Activated B cell treated with CpG ODN at 0.5 μM for 24 hours (primary cell): ENCODE measurements around the gene FRMD3. TPM values are rescaled to one million over a fixed set of nuclear protein-coding genes. Genes with fewer than 3 reads are reported as not detected.

ENCODE experiments used
- ATAC-seq: fragments of 200-7000 bp; cut with Tn5 transposase; one replicate; pipeline ENCODE4 v1.10.0; 2021; ENCODE audit warnings: low read depth, mild to moderate bottlenecking, moderate library complexity
- CTCF ChIA-PET: fragments of 350-600 bp; sonication (Branson Sonifier 250); formaldehyde crosslinking; loops from one replicate; lab custom pipeline; 2021; ENCODE audit warnings: antibody characterized with exemption; lab: Charles Lee
- POLR2A ChIA-PET: fragments of 350-600 bp; sonication (Branson Sonifier 250); formaldehyde crosslinking; loops from one replicate; lab custom pipeline; 2021; ENCODE audit warnings: antibody characterized with exemption; lab: Charles Lee
- DNase-seq: peaks from one replicate; pipeline ENCODE4 v3.0.0; 2022
- H3K27ac Mint-ChIP-seq: one replicate; pipeline ENCODE4 v1.8.0; 2020; ENCODE audit warnings: mixed read lengths
- H3K27me3 Mint-ChIP-seq: one replicate; pipeline ENCODE4 v1.8.0; 2021; ENCODE audit warnings: mixed read lengths
- H3K36me3 Mint-ChIP-seq: one replicate; pipeline ENCODE4 v1.8.0; 2021; ENCODE audit warnings: low read depth, mixed read lengths
- H3K4me1 Mint-ChIP-seq: one replicate; pipeline ENCODE4 v1.8.0; 2021; ENCODE audit warnings: mixed read lengths
- H3K4me3 Mint-ChIP-seq: one replicate; pipeline ENCODE4 v1.8.0; 2020; ENCODE audit warnings: mild to moderate bottlenecking, mixed read lengths
- H3K9me3 Mint-ChIP-seq: one replicate; pipeline ENCODE4 v1.8.0; 2020; ENCODE audit warnings: mixed read lengths
- intact Hi-C: fragments of 100-400 bp; cut with micrococcal nuclease; formaldehyde crosslinking; loops from one replicate; pipeline ENCODE4 v1.15.1; 2024
- total RNA-seq: library from RNA; stranded (reverse); gene quantifications from 2 replicates; pipeline ENCODE4 v1.2.3, GENCODE V29; 2022
- TF ChIP-seq, protein P1 (sequence below): fragments of 200-600 bp; IDR thresholded peaks from one replicate; pipeline ENCODE4 v1.8.0; 2022; ENCODE audit warnings: antibody characterized with exemption, mild to moderate bottlenecking

Gene FRMD3
- total RNA-seq, 1 donor from 2014 or later: 0.91 TPM

DNA sequence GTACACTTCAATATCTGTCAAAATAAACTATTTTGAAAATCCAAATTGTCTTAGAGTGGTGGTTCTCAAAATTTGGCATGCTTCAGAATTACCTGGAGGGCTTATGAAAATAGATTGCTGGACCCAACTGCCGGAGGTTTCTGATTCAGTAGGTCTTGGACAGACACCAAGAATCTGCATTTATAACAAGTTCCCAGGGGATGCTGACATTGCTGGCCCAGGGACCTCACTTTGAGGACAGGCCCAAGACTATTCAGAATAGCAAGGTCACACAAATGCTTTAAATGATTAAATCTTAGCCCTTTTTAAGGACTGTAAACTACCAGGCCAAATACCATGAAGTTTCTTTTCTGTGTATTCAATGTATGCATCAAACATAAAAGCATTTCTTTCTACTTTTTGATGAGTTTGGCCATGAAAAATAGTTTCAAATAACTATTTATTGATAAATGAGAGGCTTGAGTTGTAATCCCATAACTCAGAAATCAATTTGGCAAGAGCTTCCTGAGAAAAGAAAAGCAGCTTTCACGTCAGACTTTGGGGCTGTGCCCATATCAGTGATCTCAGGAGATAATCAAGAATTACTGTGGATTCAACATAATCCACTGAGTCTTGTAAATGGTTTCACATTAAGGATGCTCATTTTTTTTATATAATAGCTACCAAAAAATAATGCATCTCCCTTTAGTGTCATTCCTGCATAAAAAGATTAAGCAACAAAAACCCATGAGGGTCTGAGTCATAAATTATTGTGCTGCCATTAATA lies 191.4 kb downstream of the FRMD3 start:
- H3K27ac Mint-ChIP-seq: no peak overlapping the region
- H3K27me3 Mint-ChIP-seq: no peaks in the 10 kb centered on the region
- H3K4me3 Mint-ChIP-seq: no peak overlapping the region
- CTCF ChIA-PET: no interaction called here
- intact Hi-C loops: no loop called here
- no peaks in the 10 kb centered on the region for H3K36me3 Mint-ChIP-seq
- TF ChIP-seq, protein P1, sequence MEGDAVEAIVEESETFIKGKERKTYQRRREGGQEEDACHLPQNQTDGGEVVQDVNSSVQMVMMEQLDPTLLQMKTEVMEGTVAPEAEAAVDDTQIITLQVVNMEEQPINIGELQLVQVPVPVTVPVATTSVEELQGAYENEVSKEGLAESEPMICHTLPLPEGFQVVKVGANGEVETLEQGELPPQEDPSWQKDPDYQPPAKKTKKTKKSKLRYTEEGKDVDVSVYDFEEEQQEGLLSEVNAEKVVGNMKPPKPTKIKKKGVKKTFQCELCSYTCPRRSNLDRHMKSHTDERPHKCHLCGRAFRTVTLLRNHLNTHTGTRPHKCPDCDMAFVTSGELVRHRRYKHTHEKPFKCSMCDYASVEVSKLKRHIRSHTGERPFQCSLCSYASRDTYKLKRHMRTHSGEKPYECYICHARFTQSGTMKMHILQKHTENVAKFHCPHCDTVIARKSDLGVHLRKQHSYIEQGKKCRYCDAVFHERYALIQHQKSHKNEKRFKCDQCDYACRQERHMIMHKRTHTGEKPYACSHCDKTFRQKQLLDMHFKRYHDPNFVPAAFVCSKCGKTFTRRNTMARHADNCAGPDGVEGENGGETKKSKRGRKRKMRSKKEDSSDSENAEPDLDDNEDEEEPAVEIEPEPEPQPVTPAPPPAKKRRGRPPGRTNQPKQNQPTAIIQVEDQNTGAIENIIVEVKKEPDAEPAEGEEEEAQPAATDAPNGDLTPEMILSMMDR: no peak
- no peak for DNase-seq
- POLR2A ChIA-PET: no interaction called here
- no peaks in the 10 kb centered on the region for H3K9me3 Mint-ChIP-seq
- no peaks in the 10 kb centered on the region for H3K4me1 Mint-ChIP-seq
- no peak for ATAC-seq

DNA sequence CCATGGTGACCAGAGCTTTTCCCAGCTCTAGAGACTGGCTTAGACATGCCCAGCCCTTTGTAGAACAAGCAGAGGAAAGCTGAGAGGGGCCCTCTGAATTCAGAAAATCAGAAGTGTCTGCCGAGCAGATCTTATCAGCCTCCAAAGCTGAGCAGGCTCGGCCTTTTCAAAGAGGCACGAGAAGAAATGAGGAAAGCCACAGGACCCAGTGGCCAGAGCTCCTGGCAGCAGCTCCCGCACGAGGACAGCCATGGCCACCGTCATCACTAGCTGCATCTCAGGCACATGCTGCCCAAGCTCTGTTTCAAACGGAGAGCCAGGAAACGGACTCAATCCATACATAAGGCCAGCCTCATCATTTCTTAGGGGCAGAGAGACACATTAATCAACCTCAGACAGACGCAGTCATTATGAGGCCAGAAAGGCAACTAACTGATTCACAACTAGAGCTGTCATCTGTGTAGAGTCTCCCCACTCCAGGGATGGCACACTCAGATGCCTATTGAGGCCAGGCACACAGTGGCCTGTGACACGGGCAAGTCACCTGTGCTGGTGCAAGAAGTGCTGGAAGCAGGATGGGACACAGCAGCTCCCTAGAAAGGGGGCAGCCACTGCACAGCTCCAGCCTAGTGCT lies 194.7 kb downstream of the FRMD3 start:
- Mint-ChIP-seq H3K4me3 (no peak overlapping the region), H3K36me3 (no peaks in the 10 kb centered on the region), H3K27ac (no peak overlapping the region), H3K27me3 (no peaks in the 10 kb centered on the region), H3K9me3 (no peaks in the 10 kb centered on the region), H3K4me1 (no peaks in the 10 kb centered on the region)
- POLR2A ChIA-PET: no interaction called here
- ATAC-seq (no peak), DNase-seq (no peak)
- TF ChIP-seq, protein P1: no peak
- intact Hi-C loops: no loop called here
- CTCF ChIA-PET: interaction anchor here (1.7 kb wide), 1 partner anchor 9 kb away, joined by 3 read pairs; no protein-coding TSS in a partner anchor

DNA sequence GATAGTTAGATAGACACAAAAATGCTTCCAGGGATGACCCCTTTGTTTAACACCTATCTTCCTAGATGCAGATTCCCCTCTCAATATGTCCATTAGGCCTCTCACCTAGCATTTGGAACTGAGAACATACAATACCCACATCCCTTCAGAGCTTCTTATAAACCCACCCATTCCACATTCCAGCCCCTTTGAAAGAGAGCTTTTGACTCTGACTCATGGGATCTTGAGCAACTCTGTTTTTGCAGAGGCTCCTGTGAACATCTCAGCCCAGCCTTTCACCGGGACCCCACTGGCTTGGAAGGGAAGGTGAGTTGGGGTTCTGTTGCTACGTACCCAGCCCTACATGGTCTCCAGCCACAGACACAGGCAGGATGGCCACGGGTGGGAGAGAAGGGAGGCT lies 195.5 kb downstream of the FRMD3 start:
- Mint-ChIP-seq H3K27me3 (no peaks in the 10 kb centered on the region), H3K4me1 (no peaks in the 10 kb centered on the region), H3K36me3 (no peaks in the 10 kb centered on the region), H3K27ac (no peak overlapping the region), H3K9me3 (no peaks in the 10 kb centered on the region), H3K4me3 (no peak overlapping the region)
- TF ChIP-seq, protein P1: no peak
- DNase-seq: no peak
- POLR2A ChIA-PET: no interaction called here
- CTCF ChIA-PET: interaction anchor here (1.7 kb wide), 1 partner anchor 8 kb away, joined by 3 read pairs; no protein-coding TSS in a partner anchor
- intact Hi-C loops: no loop called here
- ATAC-seq: no peak

DNA sequence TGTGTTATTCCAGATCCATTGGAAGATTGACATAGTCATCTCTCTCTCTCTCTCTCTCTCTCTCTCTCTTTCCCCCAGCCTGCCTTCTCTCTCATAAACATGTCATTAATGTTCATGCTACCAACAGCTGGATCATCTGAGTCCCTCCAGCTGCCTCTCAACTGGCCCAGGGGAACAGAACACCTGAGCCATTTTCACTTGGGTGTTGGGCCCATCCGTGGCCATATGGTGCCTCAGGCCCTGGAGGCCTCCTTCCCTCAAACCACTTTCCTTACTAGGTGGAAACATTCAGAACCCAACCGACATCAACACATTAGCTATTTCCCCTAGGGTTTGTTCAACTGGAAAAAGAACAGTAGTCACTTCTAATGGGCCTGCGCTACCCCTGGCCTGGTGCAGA lies 196.2 kb downstream of the FRMD3 start:
- CTCF ChIA-PET: no interaction called here
- DNase-seq: no peak
- H3K36me3 Mint-ChIP-seq: no peaks in the 10 kb centered on the region
- no peak overlapping the region for H3K4me3 Mint-ChIP-seq
- intact Hi-C loops: no loop called here
- POLR2A ChIA-PET: no interaction called here
- no peaks in the 10 kb centered on the region for H3K27me3 Mint-ChIP-seq
- H3K4me1 Mint-ChIP-seq: no peaks in the 10 kb centered on the region
- H3K9me3 Mint-ChIP-seq: no peaks in the 10 kb centered on the region
- no peak overlapping the region for H3K27ac Mint-ChIP-seq
- no peak for ATAC-seq
- TF ChIP-seq, protein P1: no peak

DNA sequence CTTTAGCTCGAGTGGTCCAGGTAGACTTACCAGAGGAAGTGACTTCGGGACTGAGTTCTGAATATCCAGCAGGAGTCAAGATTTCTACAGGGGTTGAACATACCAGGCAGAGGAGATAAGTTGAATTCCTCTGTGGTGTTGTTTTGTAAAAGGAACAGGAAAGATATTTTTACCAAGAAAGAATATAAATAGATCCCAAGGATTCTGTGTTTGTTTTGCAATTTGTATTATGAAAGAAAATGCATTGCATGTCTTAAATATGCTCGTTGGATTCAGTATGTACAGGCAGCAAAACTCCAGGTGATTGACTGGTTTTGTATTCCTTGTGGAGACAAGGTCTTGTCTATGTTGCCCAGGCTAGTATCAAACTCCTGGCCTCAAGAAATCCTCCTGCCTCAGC lies 197.8 kb downstream of the FRMD3 start:
- no peaks in the 10 kb centered on the region for H3K9me3 Mint-ChIP-seq
- no peak overlapping the region for H3K4me3 Mint-ChIP-seq
- no peaks in the 10 kb centered on the region for H3K4me1 Mint-ChIP-seq
- ATAC-seq (no peak), DNase-seq (no peak)
- H3K36me3 Mint-ChIP-seq: no peaks in the 10 kb centered on the region
- ChIA-PET CTCF (no interaction called here), POLR2A (no interaction called here)
- no peaks in the 10 kb centered on the region for H3K27me3 Mint-ChIP-seq
- TF ChIP-seq, protein P1: no peak
- no peak overlapping the region for H3K27ac Mint-ChIP-seq
- intact Hi-C loops: no loop called here
